Osteoblast (primary cell): ENCODE results near the gene EXOC2. TPM values are rescaled to one million over a fixed set of nuclear protein-coding genes. Genes with fewer than 3 reads are reported as not detected.

ENCODE experiments used
- DNase-seq: peaks from one replicate; pipeline ENCODE4 v3.0.0; 2011; ENCODE audit warnings: low spot score, mixed read lengths; ENCODE audit not compliant: insufficient read length; ENCODE audit errors: missing footprints
- H2AFZ ChIP-seq: 2 replicates; pipeline ENCODE4 v1.6.0; 2011; ENCODE audit warnings: mild to moderate bottlenecking, low read length
- H3K27ac ChIP-seq: 2 replicates; pipeline ENCODE4 v1.5.1; 2011; ENCODE audit warnings: mild to moderate bottlenecking, low read depth, low read length, moderate library complexity
- H3K27me3 ChIP-seq: 2 replicates; pipeline ENCODE4 v1.6.0; 2012; ENCODE audit warnings: mild to moderate bottlenecking, control low read depth, inconsistent platforms, low read length, moderate library complexity; ENCODE audit not compliant: insufficient read depth
- H3K36me3 ChIP-seq: 2 replicates; pipeline ENCODE4 v1.5.1; 2011; ENCODE audit warnings: mild to moderate bottlenecking, low read length, control low read depth, moderate library complexity; ENCODE audit not compliant: insufficient read depth
- H3K4me1 ChIP-seq: 2 replicates; pipeline ENCODE4 v1.5.1; 2011; ENCODE audit warnings: mild to moderate bottlenecking, low read length, control low read depth, moderate library complexity; ENCODE audit not compliant: insufficient read depth
- H3K4me2 ChIP-seq: 2 replicates; pipeline ENCODE4 v1.6.0; 2011; ENCODE audit warnings: mild to moderate bottlenecking, low read length; ENCODE audit not compliant: insufficient read depth
- H3K4me3 ChIP-seq: fragments of 200-600 bp; sonication (generic); 3 replicates; pipeline ENCODE4 v1.5.1; 2012; ENCODE audit warnings: mild to moderate bottlenecking, low read length, inconsistent platforms; ENCODE audit not compliant: insufficient read depth
- H3K79me2 ChIP-seq: 2 replicates; pipeline ENCODE4 v1.6.0; 2012; ENCODE audit warnings: mild to moderate bottlenecking, low read length, control low read depth, inconsistent platforms; ENCODE audit not compliant: insufficient read depth
- H3K9me3 ChIP-seq: 2 replicates; pipeline ENCODE4 v1.5.1; 2011; ENCODE audit warnings: low read depth, low read length, control low read depth
- H4K20me1 ChIP-seq: 2 replicates; pipeline ENCODE4 v1.6.0; 2012; ENCODE audit warnings: mild to moderate bottlenecking, low read length, control low read depth; ENCODE audit not compliant: insufficient read depth
- total RNA-seq: library from RNA; depleted of rRNA; stranded (reverse); fragments of >200 nt; gene quantifications from 2 replicates; pipeline ENCODE4 v1.2.3, GENCODE V29; 2012
- TF ChIP-seq, protein P1 (sequence below): IDR thresholded peaks from 2 replicates; pipeline ENCODE4 v1.5.1; 2011; ENCODE audit warnings: mild to moderate bottlenecking, low read depth, low read length, moderate library complexity; ENCODE audit errors: extremely low read depth

EXOC2 gene
- total RNA-seq, 1 donor, result 19.5 TPM

DNA sequence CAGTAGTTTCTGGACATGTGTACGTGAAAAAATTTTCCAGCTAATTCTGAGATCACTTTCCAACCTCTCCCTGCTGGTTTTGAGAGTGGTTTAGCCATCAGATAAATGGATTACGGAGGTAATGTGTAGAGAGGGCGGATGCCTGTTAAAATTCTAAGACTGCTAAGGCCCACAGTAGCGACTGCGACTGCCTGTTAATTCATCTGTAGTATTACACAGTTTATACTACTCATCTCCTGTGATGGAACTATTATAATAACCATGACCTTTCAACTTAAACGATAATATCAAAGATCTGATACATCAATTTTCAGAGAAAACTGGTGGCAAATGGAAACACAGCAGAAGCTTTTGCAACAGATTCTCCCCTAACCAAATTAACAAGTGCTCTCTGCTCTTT lies 199.1 kb downstream of the EXOC2 start:
- Histone ChIP-seq H3K27ac (no peak overlapping the region), H2AFZ (no peak overlapping the region), H3K4me3 (no peak overlapping the region), H3K4me2 (no peak overlapping the region), H4K20me1 (no peaks in the 10 kb centered on the region), H3K36me3 (peaks cover 13% of the 10 kb centered on the region), H3K4me1 (no peaks in the 10 kb centered on the region), H3K27me3 (no peaks in the 10 kb centered on the region), H3K79me2 (no peaks in the 10 kb centered on the region), H3K9me3 (no peaks in the 10 kb centered on the region)
- DNase-seq, result no peak
- TF ChIP-seq, protein P1, sequence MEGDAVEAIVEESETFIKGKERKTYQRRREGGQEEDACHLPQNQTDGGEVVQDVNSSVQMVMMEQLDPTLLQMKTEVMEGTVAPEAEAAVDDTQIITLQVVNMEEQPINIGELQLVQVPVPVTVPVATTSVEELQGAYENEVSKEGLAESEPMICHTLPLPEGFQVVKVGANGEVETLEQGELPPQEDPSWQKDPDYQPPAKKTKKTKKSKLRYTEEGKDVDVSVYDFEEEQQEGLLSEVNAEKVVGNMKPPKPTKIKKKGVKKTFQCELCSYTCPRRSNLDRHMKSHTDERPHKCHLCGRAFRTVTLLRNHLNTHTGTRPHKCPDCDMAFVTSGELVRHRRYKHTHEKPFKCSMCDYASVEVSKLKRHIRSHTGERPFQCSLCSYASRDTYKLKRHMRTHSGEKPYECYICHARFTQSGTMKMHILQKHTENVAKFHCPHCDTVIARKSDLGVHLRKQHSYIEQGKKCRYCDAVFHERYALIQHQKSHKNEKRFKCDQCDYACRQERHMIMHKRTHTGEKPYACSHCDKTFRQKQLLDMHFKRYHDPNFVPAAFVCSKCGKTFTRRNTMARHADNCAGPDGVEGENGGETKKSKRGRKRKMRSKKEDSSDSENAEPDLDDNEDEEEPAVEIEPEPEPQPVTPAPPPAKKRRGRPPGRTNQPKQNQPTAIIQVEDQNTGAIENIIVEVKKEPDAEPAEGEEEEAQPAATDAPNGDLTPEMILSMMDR, result no peak

DNA sequence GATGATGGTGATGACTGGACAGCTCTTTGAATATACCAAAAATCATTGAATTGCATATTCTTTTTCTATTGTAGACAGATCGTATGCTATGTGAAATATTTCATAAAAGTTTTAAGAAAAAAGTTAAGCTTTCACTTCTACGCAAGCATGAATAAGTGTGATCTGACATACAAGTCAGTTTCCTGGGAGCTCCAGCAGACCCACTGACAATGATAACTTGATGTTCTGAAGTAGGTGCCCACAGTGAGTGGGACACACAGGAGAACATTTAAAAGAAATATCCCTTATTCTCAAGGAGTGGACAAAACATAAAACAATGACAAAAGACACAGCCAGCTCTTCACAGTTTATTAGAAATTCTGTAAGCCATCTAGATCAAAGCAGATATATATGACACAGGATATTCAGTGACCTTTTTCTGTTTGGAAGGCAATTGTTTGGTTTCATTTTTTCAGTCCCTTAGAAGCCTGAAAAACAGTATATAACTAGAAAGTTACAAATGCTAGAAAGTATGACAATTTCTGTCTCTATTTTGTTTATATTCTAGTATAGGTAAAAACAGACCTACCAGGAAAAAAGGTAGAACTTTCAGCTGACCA lies 200.0 kb downstream of the EXOC2 start:
- Histone ChIP-seq H3K27ac (no peak overlapping the region), H2AFZ (no peak overlapping the region), H3K36me3 (peaks cover 13% of the 10 kb centered on the region), H3K4me3 (no peak overlapping the region), H4K20me1 (no peaks in the 10 kb centered on the region), H3K4me1 (no peaks in the 10 kb centered on the region), H3K27me3 (no peaks in the 10 kb centered on the region), H3K9me3 (no peaks in the 10 kb centered on the region), H3K79me2 (no peaks in the 10 kb centered on the region), H3K4me2 (no peak overlapping the region)
- no peak for DNase-seq
- TF ChIP-seq, protein P1, result no peak

DNA sequence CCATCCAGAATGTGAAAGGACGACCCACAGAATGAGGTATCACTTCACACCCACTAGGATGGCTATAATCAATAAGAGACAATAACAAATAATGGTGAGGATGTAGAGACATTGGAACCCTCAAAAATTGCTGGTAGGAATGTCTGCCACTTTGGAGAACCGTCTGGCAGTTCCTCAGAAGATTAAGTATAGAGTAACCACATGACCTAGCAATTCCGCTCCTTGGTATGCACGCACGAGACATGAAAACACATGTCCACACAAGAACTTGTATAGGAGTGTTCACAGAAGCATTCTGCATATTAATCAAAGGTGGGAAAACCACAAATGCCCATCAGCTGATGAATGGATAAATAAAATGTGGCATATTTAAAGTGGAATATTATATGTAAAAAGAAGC lies 200.8 kb downstream of the EXOC2 start:
- no peak overlapping the region for H2AFZ ChIP-seq
- no peak for DNase-seq
- H3K79me2 ChIP-seq, result no peaks in the 10 kb centered on the region
- H3K9me3 ChIP-seq, result no peaks in the 10 kb centered on the region
- no peaks in the 10 kb centered on the region for H3K4me1 ChIP-seq
- TF ChIP-seq, protein P1, result no peak
- H3K27ac ChIP-seq, result no peak overlapping the region
- H3K4me2 ChIP-seq, result no peak overlapping the region
- no peak overlapping the region for H3K4me3 ChIP-seq
- peaks cover 13% of the 10 kb centered on the region for H3K36me3 ChIP-seq
- H4K20me1 ChIP-seq, result no peaks in the 10 kb centered on the region
- no peaks in the 10 kb centered on the region for H3K27me3 ChIP-seq

DNA sequence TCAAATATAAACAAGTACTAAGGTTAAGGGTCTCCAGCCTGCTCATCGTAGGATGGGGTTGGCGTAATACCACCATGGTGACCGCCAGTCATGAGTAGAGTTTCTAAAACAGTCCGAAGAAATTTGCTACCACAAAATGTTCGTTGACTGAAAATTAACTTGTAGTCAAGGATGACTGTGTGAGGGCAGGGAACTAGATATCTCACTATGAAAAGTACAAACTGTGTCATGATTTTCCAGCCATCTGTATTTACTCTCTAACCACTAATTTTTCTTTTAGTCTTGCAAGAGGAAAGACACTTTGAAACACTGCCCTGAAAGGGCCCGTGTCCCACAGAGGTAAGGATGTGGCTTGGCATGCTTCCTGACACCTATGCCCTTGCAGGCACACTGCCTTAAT lies 201.7 kb downstream of the EXOC2 start:
- Histone ChIP-seq H3K9me3 (no peaks in the 10 kb centered on the region), H3K4me2 (no peak overlapping the region), H3K27ac (no peak overlapping the region), H3K79me2 (no peaks in the 10 kb centered on the region), H4K20me1 (no peaks in the 10 kb centered on the region), H3K4me3 (no peak overlapping the region), H2AFZ (no peak overlapping the region), H3K27me3 (no peaks in the 10 kb centered on the region), H3K36me3 (peaks cover 10% of the 10 kb centered on the region), H3K4me1 (no peaks in the 10 kb centered on the region)
- no peak for DNase-seq
- TF ChIP-seq, protein P1, result no peak
